ENCODE data around the gene COPS8.

GRCh38 chr2:237084444-237084843 lies 1.2 kb upstream of the COPS8 start:
- TF ChIP-seq CTCF (IDR thresholded peaks at IDR 0.05; ENCODE audit: low read depth, low read length) (no peak), EZH2phosphoT487 (IDR thresholded peaks at IDR 0.05; ENCODE audit: low read depth) (no peak)
